NCI-H128 (cell line): ENCODE data around the gene TMEM131.
"Not testable (repeated sequence)": the region's sequence is repeated elsewhere in the genome, so short reads cannot be mapped to it uniquely, and the experiment has no call there.

Experiments
- DNase-seq: peaks from one replicate; lab custom pipeline; 2025; ENCODE audit not compliant: unreplicated experiment; lab: John Stamatoyannopoulos, UW

The TMEM131 gene

DNA sequence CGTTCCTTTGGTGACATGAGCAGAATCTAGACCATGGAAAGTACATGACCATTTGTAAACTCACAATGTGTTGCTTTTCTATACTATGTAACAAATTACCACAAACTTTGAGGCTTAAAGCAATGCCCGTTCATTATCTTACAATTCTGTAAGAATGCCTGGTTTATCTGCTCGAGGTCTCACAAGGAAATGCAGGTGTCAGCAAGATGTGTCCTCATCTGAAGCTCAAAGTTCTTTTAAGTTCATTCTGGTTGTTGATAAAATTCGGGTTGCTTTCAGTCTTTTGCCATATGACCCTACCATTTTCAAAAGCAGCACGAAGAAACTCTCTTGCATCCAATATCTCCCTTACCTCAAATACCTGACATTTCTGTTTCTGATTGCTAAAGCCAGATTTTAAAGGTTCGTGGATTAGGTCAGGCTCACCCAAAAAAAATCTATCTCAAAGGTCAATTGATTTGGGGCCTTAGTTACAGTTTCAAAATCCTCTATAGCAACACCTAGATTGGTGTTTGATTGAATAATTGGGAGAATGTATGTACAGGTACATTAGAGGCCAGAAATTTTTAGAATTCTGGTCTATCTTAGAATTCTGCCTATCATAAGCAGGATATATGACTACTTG is 125.9 kb downstream of the TMEM131 start:
- no peak for DNase-seq

DNA sequence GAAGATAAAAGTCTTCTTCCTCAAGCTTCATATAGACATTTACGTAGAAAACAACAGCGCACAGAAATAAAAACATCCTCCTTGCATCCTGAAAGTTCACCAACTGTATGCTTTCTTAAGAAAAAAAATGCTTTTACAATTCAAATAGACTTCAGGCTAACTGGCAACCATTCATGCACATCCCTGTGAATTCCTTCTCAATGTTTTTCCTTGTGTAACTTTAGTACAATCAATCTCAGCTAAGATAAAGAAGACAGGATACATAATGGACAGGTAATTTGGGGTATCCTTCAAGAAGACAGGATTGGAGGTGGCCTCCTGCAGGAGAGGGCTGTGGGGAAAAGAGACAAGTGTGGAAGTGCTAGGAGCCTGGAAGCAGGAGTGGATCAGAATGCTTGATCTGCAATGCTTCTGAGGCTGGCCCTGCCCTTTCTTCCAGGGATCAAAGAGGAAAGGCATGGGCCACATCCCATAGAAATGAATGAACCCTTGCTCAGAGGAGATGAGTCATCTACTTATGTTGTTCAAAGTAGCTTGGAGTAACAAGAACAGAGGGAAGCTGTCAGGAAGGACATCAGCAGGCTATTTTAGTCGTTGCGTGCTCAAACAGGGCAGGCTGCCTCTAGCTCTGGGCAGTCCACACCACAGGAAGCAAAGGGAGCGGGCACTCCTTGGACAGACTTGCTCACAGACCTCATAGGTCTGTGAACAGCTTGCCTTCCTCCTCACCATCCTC is 126.6 kb downstream of the TMEM131 start:
- no peak for DNase-seq

DNA sequence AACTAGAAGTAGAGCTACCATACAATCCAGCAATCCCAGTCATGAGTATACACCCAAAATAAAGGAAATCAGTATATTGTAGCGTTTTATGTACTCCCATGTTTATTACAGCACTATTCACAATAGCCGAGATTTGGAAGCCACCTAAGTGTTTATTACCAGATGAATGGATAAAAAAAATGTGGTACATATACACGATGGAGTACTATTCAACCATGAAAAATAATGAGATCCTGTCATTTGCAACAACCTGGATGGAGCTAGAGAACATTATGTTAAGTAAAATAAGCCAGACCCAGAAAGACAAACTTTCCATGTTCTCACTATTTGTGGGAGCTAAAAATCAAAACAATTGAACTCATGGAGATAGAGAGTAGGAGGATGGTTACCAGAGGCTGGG is 131.9 kb downstream of the TMEM131 start:
- DNase-seq = no peak

DNA sequence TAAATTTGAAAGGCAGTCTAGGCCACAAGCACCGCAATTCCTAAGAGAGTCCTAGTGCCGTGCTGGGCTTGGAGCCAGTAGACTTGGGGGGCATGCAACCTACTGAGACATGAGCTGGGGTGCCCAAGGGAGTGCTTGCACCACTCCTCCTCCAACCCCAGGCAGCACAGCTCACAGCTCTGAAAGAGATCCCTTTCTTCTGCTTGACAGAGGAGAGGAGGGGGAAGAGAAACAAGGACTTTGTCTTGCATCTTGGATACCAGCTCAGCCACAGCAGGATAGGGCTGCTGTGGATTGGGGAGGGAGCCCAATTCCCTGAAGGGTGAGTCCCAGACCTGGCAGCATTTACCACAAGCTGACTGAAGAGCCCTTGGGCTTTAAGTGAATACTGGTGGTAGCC is 134.6 kb downstream of the TMEM131 start:
- DNase-seq = no peak

DNA sequence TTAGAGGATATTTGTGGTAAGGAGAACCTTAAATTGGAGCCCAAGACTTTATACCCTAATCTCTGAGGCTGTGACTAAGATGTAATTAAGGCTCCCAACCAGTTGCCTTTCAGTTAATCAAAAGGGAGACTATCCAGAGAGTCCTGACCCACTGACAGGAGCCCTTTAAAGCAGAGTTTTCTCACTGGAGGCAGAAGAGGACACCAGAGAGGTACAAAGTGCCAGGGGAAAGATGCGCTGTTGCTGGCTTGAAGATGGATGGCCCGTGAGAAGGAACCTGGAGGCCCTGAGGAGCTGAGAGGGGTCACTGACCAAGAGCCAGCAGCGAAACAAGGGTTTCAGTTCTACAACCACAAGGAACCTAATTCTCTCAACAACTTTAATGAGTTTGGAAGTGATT is 137.3 kb downstream of the TMEM131 start:
- DNase-seq = no peak

DNA sequence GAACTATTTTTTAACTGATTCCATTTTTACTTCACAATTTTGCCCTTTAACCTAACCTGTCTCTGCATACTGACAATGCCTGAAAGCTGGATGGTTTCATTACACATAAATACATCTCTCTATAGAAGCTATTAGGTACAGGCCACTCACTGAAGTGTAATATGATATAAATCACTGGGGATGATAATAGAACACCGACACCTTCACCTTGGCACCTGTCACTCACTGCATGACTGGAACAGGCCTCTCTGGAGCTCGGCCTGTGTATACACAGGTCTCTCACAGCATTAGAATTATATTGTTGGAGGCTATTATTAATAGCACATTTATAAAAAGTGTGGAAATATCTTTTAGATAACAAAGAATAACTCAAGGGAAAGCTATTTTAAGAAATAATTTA is 138.2 kb downstream of the TMEM131 start:
- peak; percentile 26 for DNase-seq

DNA sequence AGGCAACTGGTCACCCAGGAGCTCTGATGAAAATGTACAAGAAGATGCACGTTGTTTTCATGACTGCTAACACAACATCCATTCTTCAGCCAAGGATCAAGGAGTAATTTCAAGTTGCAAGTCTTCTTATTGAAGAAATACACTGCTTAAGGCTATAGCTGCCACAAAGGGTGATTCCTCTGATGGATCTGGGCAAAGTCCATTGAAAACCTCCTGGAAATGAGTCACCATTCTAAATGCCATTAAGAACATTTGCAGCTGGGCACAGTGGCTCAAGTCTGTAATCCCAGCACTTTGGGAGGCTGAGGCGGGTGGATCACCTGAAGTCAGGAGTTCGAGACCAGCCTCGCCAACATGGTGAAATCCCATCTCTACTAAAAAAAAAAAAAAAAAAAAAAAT is 142.7 kb downstream of the TMEM131 start:
- not testable (repeated sequence) for DNase-seq

DNA sequence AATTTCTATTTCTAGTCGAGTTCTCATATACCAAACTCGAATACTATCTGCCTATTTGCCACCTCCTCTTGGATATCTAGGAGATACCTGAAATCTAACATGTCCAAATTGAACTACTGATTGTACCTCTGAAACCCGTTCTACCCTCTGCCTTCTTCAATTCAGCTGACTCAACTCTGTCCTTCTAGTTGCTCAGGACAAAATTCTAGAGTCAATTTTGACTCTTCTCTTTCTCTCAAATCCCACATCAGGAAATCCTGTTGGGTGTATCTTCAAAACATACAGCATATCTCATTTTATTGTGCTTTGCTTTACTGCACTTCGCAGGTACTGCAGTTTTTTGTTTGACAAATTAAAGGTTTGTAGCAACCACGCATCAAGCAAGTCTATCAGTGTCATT is 144.6 kb downstream of the TMEM131 start:
- no peak for DNase-seq

DNA sequence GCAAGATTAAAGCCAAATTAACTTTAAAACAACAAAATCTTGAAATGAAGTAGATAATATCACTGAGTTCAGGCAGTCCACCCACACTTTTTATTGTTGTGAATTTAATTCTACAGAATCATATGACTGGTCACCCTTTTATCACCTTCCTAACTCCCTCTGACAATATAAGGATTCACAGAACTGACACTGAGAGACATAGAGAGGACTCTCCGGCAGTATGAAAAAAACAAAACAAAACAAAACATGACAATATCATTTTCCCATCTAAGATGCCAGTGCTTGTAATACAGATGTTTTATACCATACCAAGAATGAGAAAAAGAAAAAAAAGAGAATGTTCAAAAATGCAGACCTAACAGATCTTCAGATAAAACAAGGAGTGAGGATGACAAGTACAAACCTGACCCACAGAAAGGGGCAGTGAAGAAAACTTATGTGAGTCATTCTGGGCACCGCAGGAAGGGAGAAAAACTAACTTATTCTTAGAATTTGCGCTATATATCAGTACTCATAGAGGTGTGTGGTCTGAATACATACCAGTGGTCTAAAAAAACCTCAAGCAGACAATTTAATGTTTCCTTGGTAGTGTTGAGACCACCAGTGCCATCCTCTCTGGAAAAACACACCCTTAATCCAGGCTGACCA is 145.7 kb downstream of the TMEM131 start:
- no peak for DNase-seq

DNA sequence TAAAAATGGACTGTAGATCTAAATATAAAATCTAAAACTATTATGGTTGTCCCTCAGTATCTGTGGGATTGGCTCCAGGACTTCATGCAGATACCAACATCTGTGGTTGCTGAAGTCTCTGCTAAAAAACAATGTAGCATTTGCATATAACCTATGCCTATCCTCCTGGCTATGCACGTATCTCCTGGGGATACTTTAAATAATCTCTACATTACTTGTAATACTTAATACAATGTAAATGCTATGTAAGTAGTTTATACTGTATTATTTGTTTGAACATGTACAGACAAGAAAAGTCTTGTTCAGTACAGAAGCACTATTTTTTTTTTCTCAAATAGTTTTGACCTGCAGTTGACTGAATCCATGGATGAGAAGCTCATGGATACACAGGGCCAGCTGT is 147.4 kb downstream of the TMEM131 start:
- no peak for DNase-seq

DNA sequence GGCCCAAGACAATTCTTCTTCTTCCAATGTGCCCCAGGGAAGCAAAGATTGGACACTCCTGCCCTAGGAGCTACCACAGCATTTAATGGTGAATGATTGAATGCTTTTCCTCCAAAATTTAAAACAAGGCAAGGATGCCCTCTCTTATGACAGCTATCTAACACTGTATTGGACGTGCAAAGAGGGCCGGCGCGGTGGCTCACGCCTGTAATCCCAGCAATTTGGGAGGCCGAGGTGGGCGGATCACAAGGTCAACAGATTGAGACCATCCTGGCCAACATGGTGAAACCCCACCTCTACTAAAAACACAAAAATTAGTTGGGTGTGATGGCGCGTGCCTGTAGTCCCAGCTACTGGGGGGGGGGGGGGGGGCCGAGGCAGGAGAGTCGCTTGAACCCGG is 149.0 kb downstream of the TMEM131 start:
- not testable (repeated sequence) for DNase-seq

DNA sequence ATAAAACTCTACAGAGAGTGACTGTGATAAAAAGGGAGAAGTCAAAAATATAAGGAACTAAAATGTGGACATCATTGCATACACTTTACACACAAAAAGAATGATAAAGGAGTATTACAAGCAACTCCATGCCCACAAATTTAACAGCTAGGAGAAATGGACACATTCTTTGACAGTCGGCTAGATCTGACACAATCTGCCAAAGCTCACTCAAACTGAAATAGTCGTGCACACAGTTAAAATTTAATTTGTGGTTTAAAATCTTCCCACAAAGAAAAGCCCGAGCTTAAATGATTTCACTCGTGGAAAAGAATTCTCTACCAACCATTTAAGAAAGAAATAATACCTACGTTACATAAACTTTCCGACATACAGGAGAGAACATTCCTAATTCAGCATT is 149.9 kb downstream of the TMEM131 start:
- no peak for DNase-seq

DNA sequence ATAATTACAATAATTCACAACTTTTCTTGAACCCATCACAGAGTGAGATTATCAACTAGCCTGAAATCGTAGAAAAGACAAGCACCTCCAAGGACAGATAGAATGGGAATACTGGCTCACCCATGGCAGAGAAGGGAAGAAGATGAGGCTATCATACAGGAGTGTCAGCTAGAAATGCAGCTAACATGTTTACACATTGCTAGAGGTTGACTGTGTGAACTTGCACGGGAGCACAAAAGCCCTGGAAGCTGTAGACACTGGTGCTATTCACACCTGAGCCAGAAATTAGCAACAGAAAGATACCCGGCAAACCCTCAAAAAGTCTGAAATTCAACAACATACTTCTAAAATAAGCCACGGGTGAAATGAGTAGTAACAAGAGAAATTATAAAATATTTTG is 150.6 kb downstream of the TMEM131 start:
- no peak for DNase-seq

DNA sequence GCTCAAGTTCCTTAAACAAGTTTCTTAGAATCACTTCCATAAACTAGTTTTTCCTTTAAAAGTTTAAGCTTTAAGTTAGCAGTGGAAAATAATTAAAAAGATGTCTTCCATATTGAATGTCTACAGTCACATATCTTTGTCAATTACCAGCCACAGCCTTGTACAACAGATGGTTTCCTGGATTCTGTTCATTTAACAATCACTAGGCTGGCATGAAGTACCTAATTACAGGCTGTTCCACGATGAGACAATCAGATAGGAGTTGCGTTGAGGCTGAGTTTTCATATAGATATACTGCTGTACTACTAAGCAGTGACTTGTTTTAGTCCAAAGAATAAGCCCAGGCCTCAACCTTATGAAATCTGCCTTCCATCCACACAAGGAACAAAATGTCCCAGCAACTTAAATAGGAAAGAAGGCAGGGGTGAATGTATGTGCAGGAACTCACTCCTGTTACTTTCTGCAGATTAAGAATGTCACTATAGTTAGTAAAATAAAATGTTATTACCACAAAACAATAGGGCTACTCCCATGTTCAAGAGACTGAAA is 151.4 kb downstream of the TMEM131 start:
- DNase-seq = no peak

DNA sequence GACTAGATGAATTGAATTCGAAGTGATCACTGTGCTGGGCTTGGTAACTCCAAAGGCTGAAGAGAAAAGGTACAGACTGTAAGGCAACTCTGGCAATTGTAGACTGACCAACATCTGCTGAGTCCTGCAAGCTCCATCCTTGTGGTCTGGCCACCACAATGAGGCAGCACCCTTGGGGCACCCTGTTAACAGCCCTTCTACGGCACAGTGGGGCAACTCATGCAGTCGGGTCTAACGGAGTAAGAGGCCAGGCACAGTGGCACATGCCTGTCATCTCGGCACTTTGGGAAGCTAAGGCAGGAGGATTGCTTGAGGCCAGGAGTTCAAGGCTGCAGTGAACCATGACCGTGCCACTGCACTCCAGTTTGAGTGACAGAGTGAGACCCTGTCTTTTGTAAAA is 155.6 kb downstream of the TMEM131 start:
- DNase-seq = no peak

DNA sequence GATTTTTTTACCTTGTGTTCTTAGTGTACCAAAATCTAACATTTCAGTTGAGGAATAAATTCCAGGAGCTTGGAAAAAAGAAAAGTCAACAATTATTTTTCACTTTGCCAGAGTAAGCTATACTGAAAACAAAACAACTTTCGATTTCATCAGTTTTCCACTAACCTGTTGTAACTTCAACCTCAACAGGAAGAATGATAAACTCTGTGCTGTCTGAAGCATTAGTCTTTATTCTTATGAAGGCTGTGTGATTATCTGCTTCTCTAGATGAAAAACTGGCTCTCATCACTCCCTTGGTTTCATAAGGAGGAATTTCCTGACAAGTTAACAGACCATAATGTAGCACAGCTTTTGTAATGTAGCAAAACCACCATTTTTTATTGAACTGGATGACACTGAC is 161.1 kb downstream of the TMEM131 start:
- no peak for DNase-seq

DNA sequence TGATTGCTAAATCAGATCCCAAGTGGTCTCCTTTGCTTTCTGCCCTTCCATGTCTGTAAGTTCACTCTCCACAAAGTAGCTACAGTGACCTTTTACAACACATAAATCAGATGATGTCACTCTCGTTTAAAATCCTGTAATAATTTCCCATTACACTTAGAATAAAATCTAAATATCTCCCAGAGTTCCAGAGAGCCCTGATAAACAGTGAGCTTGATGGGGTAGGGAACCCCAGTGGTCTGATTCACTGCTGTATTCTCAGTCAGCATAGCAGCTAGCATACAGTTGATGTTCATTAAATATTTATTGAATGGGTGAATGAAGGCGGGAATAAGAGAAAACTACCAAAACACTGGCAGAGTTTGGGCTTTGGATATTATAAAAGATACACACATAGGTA is 164.6 kb downstream of the TMEM131 start:
- DNase-seq = no peak

DNA sequence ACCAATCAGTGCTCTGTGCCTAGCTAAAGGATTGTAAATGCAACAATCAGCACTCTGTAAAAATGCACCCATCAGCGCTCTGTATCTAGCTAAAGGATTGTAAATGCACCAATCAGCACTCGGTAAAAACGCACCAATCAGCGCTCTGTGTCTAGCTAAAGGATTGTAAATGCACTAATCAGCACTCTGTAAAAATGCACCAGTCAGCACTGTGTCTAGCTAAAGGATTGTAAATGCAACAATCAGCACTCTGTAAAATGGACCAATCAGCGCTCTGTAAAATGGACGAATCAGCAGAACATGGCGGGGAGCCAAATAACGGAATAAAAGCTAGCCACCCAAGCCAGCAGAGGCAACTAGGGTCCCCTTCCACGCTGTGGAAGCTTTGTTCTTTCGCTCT is 166.5 kb downstream of the TMEM131 start:
- not testable (repeated sequence) for DNase-seq

DNA sequence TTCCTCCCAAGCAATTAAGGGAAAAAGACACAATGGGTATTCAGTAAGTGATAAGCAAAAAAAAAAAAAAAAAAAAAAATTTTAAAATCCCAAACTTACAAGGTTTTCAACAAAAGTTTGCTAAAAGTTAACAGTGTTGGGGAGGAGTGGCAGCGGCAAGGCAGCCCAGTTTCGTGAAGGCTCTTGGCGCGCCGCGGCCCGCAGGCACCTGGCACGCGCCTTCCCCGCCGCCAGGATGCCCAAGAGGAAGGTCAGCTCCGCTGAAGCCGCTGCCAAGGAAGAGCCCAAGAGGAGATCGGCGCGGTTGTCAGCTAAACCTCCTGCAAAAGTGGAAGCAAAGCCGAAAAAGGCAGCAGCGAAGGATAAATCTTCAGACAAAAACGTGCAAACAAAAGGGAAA is 168.7 kb downstream of the TMEM131 start:
- not testable (repeated sequence) for DNase-seq

DNA sequence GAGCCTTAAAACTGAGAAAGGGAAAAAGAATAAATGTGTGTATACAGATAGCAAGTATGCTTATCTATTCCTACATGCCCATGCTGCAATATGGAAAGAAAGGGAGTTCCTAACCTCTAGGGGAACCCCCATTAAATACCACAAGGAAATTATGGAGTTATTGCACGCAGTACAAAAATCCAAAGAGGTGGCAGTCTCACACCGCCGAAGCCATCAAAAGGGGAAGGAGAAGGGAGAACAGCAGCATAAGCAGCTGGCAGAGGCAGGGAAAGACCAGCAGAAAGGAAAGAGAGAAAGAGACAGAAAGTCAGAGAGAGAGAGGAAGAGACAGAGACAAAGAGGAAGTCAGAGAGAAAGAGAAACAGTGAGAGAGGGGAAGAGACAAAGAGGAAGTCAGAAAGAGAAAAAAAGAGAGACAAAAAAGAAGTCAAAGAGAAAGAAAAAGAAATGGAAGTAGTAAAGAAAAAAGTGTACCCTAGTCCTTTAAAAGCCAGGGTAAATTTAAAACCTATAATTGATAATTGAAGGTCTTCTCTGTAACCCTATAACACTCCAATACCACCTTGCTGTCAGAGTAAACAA is 169.4 kb downstream of the TMEM131 start:
- not testable (repeated sequence) for DNase-seq

DNA sequence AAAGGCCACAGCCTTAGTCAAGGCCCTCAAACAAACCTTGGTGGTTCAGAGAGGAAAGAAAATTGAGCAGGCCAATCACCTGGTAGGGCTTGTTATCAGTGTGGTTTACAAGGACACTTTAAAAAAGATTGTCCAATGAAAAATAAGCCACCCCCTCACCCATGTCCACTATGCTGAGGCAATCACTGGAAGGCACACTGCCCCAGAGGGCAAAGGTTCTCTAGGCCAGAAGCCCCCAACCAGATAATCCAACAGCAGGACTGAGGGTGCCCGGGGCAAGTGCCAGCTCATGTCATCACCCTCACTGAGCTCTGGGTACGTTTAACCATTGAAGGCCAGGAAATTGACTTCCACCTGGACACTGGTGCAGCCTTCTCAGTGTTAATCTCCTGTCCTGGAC is 171.7 kb downstream of the TMEM131 start:
- DNase-seq = not testable (repeated sequence)

DNA sequence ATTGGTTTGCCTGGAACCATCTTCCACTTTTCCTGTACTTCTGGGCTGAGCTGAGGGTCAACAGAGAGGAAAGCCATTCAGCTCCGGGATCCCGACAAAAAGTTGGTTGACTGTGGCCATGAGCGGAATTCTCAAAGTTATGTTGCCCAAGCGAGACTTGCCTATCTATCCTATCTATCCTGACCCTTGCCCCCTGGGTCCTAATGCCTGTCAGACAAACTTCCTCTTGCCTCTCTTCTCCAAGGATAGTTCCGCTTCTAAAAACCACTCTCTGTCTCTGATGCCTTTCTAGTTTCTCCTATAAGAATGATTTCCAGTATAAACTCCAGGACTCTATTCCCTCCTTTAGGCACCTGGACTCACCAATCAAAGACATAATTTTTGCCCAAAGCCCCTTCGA is 173.9 kb downstream of the TMEM131 start:
- DNase-seq = not testable (repeated sequence)
